Measurements from ENCODE around the gene RHOH. TPM values are rescaled to one million over a fixed set of nuclear protein-coding genes. Genes with fewer than 3 reads are reported as not detected.

RHOH gene
- total RNA-seq, 2 experiments from 2014 or later = 38.2 to 83.2 TPM

GRCh38 chr4:40246938-40247337, 50.1 kb downstream of the RHOH start:
- Histone ChIP-seq H3K79me2 (ENCODE audit: insufficient read depth, low read depth, low read length) (peaks cover 25% of the 10 kb centered on the region; the same call in 1 of the 2 replicates), H3K4me3 (ENCODE audit: low read depth, low read length, poor library complexity, severe bottlenecking) (no peak overlapping the region), H4K20me1 (ENCODE audit: insufficient read depth, low read length) (0 out of 2 replicates have a peak, but pooled peaks cover 4% of the 10 kb centered on the region), H3K27ac (ENCODE audit: low read depth, low read length, poor library complexity, severe bottlenecking) (no peak overlapping the region), H3K36me3 (ENCODE audit: insufficient read depth, low read length) (peaks cover 55% of the 10 kb centered on the region), H3K4me2 (ENCODE audit: low read length) (no peak overlapping the region), H3K9me3 (ENCODE audit: low read length) (no peaks in the 10 kb centered on the region), H3K9me2 (ENCODE audit: insufficient read depth, low read length) (no peaks in the 10 kb centered on the region), H2AFZ (ENCODE audit: low read length) (no peak overlapping the region), H3K4me1 (ENCODE audit: insufficient read depth, low read length, poor library complexity, severe bottlenecking) (no peaks in the 10 kb centered on the region)
- TF ChIP-seq CTCF (conservative IDR thresholded peaks at IDR 0.05; ENCODE audit: low read length) (no peak), EZH2phosphoT487 (IDR thresholded peaks at IDR 0.05; ENCODE audit: borderline replicate concordance, low read depth, low read length) (no peak)
- no peak for DNase-seq (ENCODE audit: low spot score)
- BruUV-seq (replicated peaks) = TSS peak; percentile 7
- CTCF ChIA-PET (ENCODE audit: unreplicated experiment) = no interaction called here
- POLR2A ChIA-PET = no interaction called here
- intact Hi-C loops (cut with micrococcal nuclease; ENCODE audit: unreplicated experiment) = loop anchor here (5.0 to 10.0 kb wide), 2 partner anchors 58 to 95 kb away; no protein-coding TSS in a partner anchor

- no peak for TF ChIP-seq EZH2phosphoT487 (IDR thresholded peaks at IDR 0.05; ENCODE audit: borderline replicate concordance, low read depth, low read length)
- no peak for TF ChIP-seq CTCF (conservative IDR thresholded peaks at IDR 0.05; ENCODE audit: low read length)
- H3K27ac ChIP-seq (ENCODE audit: low read depth, low read length, poor library complexity, severe bottlenecking) = no peak overlapping the region
- H3K9me3 ChIP-seq (ENCODE audit: low read length) = no peaks in the 10 kb centered on the region
- H3K4me3 ChIP-seq (ENCODE audit: low read depth, low read length, poor library complexity, severe bottlenecking) = no peak overlapping the region
- peak; percentile 33 for DNase-seq (ENCODE audit: low spot score)
- H2AFZ ChIP-seq (ENCODE audit: low read length) = no peak overlapping the region
- peaks cover 20% of the 10 kb centered on the region; the same call in 1 of the 2 replicates for H3K79me2 ChIP-seq (ENCODE audit: insufficient read depth, low read depth, low read length)
- BruUV-seq (replicated peaks) = no TSS peak
- H4K20me1 ChIP-seq (ENCODE audit: insufficient read depth, low read length) = 0 out of 2 replicates have a peak, but pooled peaks cover 4% of the 10 kb centered on the region
- POLR2A ChIA-PET = no interaction called here
- peaks cover 51% of the 10 kb centered on the region for H3K36me3 ChIP-seq (ENCODE audit: insufficient read depth, low read length)
- H3K9me2 ChIP-seq (ENCODE audit: insufficient read depth, low read length) = no peaks in the 10 kb centered on the region
- H3K4me1 ChIP-seq (ENCODE audit: insufficient read depth, low read length, poor library complexity, severe bottlenecking) = no peaks in the 10 kb centered on the region
- no peak overlapping the region for H3K4me2 ChIP-seq (ENCODE audit: low read length)
- intact Hi-C loops (cut with micrococcal nuclease; ENCODE audit: unreplicated experiment) = loop anchor here (5.0 to 10.0 kb wide), 2 partner anchors 57 to 95 kb away; no protein-coding TSS in a partner anchor
- CTCF ChIA-PET (ENCODE audit: unreplicated experiment) = interaction anchor here (1.0 kb wide), 1 partner anchor 62 kb away, joined by 3 read pairs; no protein-coding TSS in a partner anchor
These were observed 50.5 kb downstream of the RHOH start for GRCh38 chr4:40247350-40247749.

GRCh38 chr4:40251366-40251765, 54.5 kb downstream of the RHOH start:
- Histone ChIP-seq H3K36me3 (ENCODE audit: insufficient read depth, low read length) (peaks cover 11% of the 10 kb centered on the region), H3K9me3 (ENCODE audit: low read length) (no peaks in the 10 kb centered on the region), H3K79me2 (ENCODE audit: insufficient read depth, low read depth, low read length) (no peaks in the 10 kb centered on the region), H4K20me1 (ENCODE audit: insufficient read depth, low read length) (no peaks in the 10 kb centered on the region), H3K27ac (ENCODE audit: low read depth, low read length, poor library complexity, severe bottlenecking) (no peak overlapping the region), H3K4me3 (ENCODE audit: low read depth, low read length, poor library complexity, severe bottlenecking) (no peak overlapping the region), H2AFZ (ENCODE audit: low read length) (no peak overlapping the region), H3K9me2 (ENCODE audit: insufficient read depth, low read length) (no peaks in the 10 kb centered on the region), H3K4me2 (ENCODE audit: low read length) (no peak overlapping the region), H3K4me1 (ENCODE audit: insufficient read depth, low read length, poor library complexity, severe bottlenecking) (no peaks in the 10 kb centered on the region)
- DNase-seq (ENCODE audit: low spot score) = no peak
- no TSS peak for BruUV-seq (replicated peaks)
- POLR2A ChIA-PET = no interaction called here
- intact Hi-C loops (cut with micrococcal nuclease; ENCODE audit: unreplicated experiment) = no loop called here
- CTCF ChIA-PET (ENCODE audit: unreplicated experiment) = no interaction called here
- TF ChIP-seq CTCF (conservative IDR thresholded peaks at IDR 0.05; ENCODE audit: low read length) (no peak), EZH2phosphoT487 (IDR thresholded peaks at IDR 0.05; ENCODE audit: borderline replicate concordance, low read depth, low read length) (no peak)

Data from OCI-LY7 (cell line).